Naive thymus-derived CD4-positive, alpha-beta T cell (primary cell): ENCODE measurements around the gene MPHOSPH9. TPM values are rescaled to one million over a fixed set of nuclear protein-coding genes. Genes with fewer than 3 reads are reported as not detected.

Experiments
- ATAC-seq: fragments of 150-1000 bp; cut with Tn5 transposase; 2 replicates; pipeline ENCODE4 v1.10.0; 2021; ENCODE audit warnings: mild to moderate bottlenecking, moderate library complexity
- CTCF ChIA-PET: fragments of 350-600 bp; sonication (Branson Sonifier 250); formaldehyde crosslinking; loops from one replicate; lab custom pipeline; 2021; ENCODE audit warnings: antibody characterized with exemption; lab: Charles Lee
- POLR2A ChIA-PET: fragments of 350-600 bp; sonication (Branson Sonifier 250); formaldehyde crosslinking; loops from one replicate; lab custom pipeline; 2021; ENCODE audit warnings: antibody characterized with exemption, inconsistent platforms; lab: Charles Lee
- DNase-seq, 9 donors: peaks; one replicate each; pipeline versions ENCODE4 v3.0.0 to v3.0.0-alpha.2; 2020 to 2022; ENCODE audit warnings: mixed read lengths in 1 of 9
- H3K27ac ChIP-seq: one replicate; pipeline ENCODE4 v1.7.0; 2013; ENCODE audit warnings: mild to moderate bottlenecking, low read depth, low read length, moderate library complexity
- H3K27me3 ChIP-seq, 2 donors: one replicate each; pipeline ENCODE4 v1.7.0; 2013; ENCODE audit warnings: low read length in 2 of 2, mild to moderate bottlenecking in 2 of 2, moderate library complexity in 2 of 2; ENCODE audit not compliant: control insufficient read depth in 2 of 2, insufficient read depth in 2 of 2
- H3K36me3 ChIP-seq, 3 experiments: 1 replicate in 2 of 3; 2 replicates in 1 of 3; pipeline ENCODE4 v1.7.0; 2013; ENCODE audit warnings: low read length in 3 of 3, mild to moderate bottlenecking in 3 of 3, moderate library complexity in 1 of 3; ENCODE audit not compliant: insufficient read depth in 3 of 3, control insufficient read depth in 2 of 3
- H3K4me1 ChIP-seq, 2 donors: one replicate each; pipeline ENCODE4 v1.7.0; 2013; ENCODE audit warnings: low read length in 2 of 2, mild to moderate bottlenecking in 2 of 2, moderate library complexity in 1 of 2; ENCODE audit not compliant: control insufficient read depth in 2 of 2, insufficient read depth in 2 of 2
- H3K4me3 ChIP-seq: 2 replicates; pipeline ENCODE4 v1.7.0; 2013; ENCODE audit warnings: mild to moderate bottlenecking, low read length
- H3K9me3 ChIP-seq, 3 experiments: 1 replicate in 2 of 3; 2 replicates in 1 of 3; pipeline ENCODE4 v1.7.0; 2013; ENCODE audit warnings: low read length in 3 of 3; ENCODE audit not compliant: control insufficient read depth in 2 of 3
- H3K27ac Mint-ChIP-seq, 9 donors: one replicate each; pipeline ENCODE4 v1.8.0; 2020 to 2022; ENCODE audit warnings: mixed read lengths in 9 of 9, mild to moderate bottlenecking in 8 of 9, moderate library complexity in 5 of 9, inconsistent platforms in 2 of 9
- H3K27me3 Mint-ChIP-seq, 5 donors: one replicate each; pipeline ENCODE4 v1.8.0; 2021 to 2022; ENCODE audit warnings: mixed read lengths in 5 of 5, mild to moderate bottlenecking in 1 of 5
- H3K36me3 Mint-ChIP-seq, 5 donors: one replicate each; pipeline ENCODE4 v1.8.0; 2020 to 2022; ENCODE audit warnings: mixed read lengths in 5 of 5, mild to moderate bottlenecking in 3 of 5, inconsistent platforms in 1 of 5
- H3K4me1 Mint-ChIP-seq, 7 donors: one replicate each; pipeline ENCODE4 v1.8.0; 2020 to 2022; ENCODE audit warnings: mixed read lengths in 7 of 7, mild to moderate bottlenecking in 3 of 7, inconsistent platforms in 1 of 7
- H3K4me3 Mint-ChIP-seq, 10 donors: one replicate each; pipeline ENCODE4 v1.8.0; 2020 to 2022; ENCODE audit warnings: mild to moderate bottlenecking in 10 of 10, mixed read lengths in 10 of 10, moderate library complexity in 6 of 10, inconsistent platforms in 2 of 10
- H3K9me3 Mint-ChIP-seq, 11 donors: one replicate each; pipeline ENCODE4 v1.8.0; 2020 to 2022; ENCODE audit warnings: mixed read lengths in 11 of 11, mild to moderate bottlenecking in 4 of 11, inconsistent platforms in 1 of 11, moderate library complexity in 1 of 11
- intact Hi-C, 2 donors: fragments of 100-400 bp; cut with micrococcal nuclease; formaldehyde crosslinking; loops; one replicate each; pipeline ENCODE4 v1.15.1; 2023
- polyA plus RNA-seq, 2 donors: library from polyadenylated mRNA; unstranded; fragments of 300-500 nt; fragmentation: Illumina TruSeq; gene quantifications; one replicate each; pipeline ENCODE4 v1.2.3, GENCODE V29; 2021
- total RNA-seq, 6 experiments: library from RNA in 5 of 6; stranded (reverse) in 5 of 6; gene quantifications; 1 replicate in 5 of 6; 2 replicates in 1 of 6; pipeline ENCODE4 v1.2.3 and lab custom pipeline; 2021 to 2026

MPHOSPH9 gene
- total and polyA plus RNA-seq, 7 experiments from 2014 or later, result 34.0 to 102 (median 77.1) TPM

- peak overlapping the region in 1 of 10 donors; percentile 10 for H3K4me3 Mint-ChIP-seq
- Histone ChIP-seq H3K27ac (no peak overlapping the region), H3K9me3 (no peaks in the 10 kb centered on the region), H3K4me3 (no peak overlapping the region), H3K4me1 (peaks cover 0 to 29% of the 10 kb centered on the region in 2 donors), H3K36me3 (peaks cover 0 to 6% (median 0%) of the 10 kb centered on the region in 3 experiments), H3K27me3 (no peaks in the 10 kb centered on the region)
- peak overlapping the region in 8 of 9 donors; percentile 6 to 96 (median 66) for H3K27ac Mint-ChIP-seq
- ChIA-PET POLR2A (interaction anchor here (0.9 to 8.6 kb wide), 7 partner anchors 14 to 91 kb away, joined by 3 to 97 read pairs (median 5); no protein-coding TSS in a partner anchor), CTCF (interaction anchor here (1.0 to 1.2 kb wide), 2 partner anchors 9 to 13 kb away, joined by 3 to 6 read pairs; no protein-coding TSS in a partner anchor)
- DNase-seq, result no peak
- peaks cover 31 to 68% (median 56%) of the 10 kb centered on the region in 7 donors for H3K4me1 Mint-ChIP-seq
- ATAC-seq, result no peak
- peaks cover 0 to 18% (median 11%) of the 10 kb centered on the region in 5 donors for H3K36me3 Mint-ChIP-seq
- H3K9me3 Mint-ChIP-seq, result peaks cover 0 to 1% (median 0%) of the 10 kb centered on the region in 11 donors
- intact Hi-C loops, result no loop called here
- no peaks in the 10 kb centered on the region for H3K27me3 Mint-ChIP-seq
These were observed 97.3 kb downstream of the MPHOSPH9 start for GRCh38 chr12:123135688-123136087.

- peaks cover 0 to 6% (median 0%) of the 10 kb centered on the region in 3 experiments for H3K36me3 ChIP-seq
- H3K27ac Mint-ChIP-seq, result peak overlapping the region in 7 of 9 donors; percentile 19 to 96 (median 70)
- DNase-seq (no peak), ATAC-seq (no peak)
- peak overlapping the region; percentile 27 for H3K27ac ChIP-seq
- H3K27me3 Mint-ChIP-seq, result no peaks in the 10 kb centered on the region
- peaks cover 0 to 1% (median 0%) of the 10 kb centered on the region in 11 donors for H3K9me3 Mint-ChIP-seq
- intact Hi-C loops, result no loop called here
- peaks cover 0 to 24% of the 10 kb centered on the region in 2 donors for H3K4me1 ChIP-seq
- ChIA-PET CTCF (interaction anchor here (0.7 to 1.2 kb wide), 4 partner anchors 8 to 17 kb away, joined by 3 to 6 read pairs (median 3); no protein-coding TSS in a partner anchor), POLR2A (interaction anchor here (0.6 to 8.6 kb wide), 9 partner anchors 14 to 240 kb away, joined by 3 to 97 read pairs (median 4); partner anchors contain the start of gene MTRFR)
- H3K4me3 ChIP-seq, result no peak overlapping the region
- H3K4me3 Mint-ChIP-seq, result no peak overlapping the region
- H3K36me3 Mint-ChIP-seq, result peaks cover 0 to 18% (median 11%) of the 10 kb centered on the region in 5 donors
- no peaks in the 10 kb centered on the region for H3K27me3 ChIP-seq
- peaks cover 27 to 67% (median 54%) of the 10 kb centered on the region in 7 donors for H3K4me1 Mint-ChIP-seq
- H3K9me3 ChIP-seq, result no peaks in the 10 kb centered on the region
These were observed 98.1 kb downstream of the MPHOSPH9 start for GRCh38 chr12:123134826-123135225.

GRCh38 chr12:123134271-123134671, 98.7 kb downstream of the MPHOSPH9 start:
- intact Hi-C loops, result no loop called here
- Mint-ChIP-seq H3K36me3 (peaks cover 0 to 15% (median 8%) of the 10 kb centered on the region in 5 donors), H3K4me3 (no peak overlapping the region), H3K4me1 (peaks cover 24 to 66% (median 53%) of the 10 kb centered on the region in 7 donors), H3K27ac (peak overlapping the region in 6 of 9 donors; percentile 19 to 98 (median 86)), H3K9me3 (no peaks in the 10 kb centered on the region), H3K27me3 (no peaks in the 10 kb centered on the region)
- Histone ChIP-seq H3K4me3 (no peak overlapping the region), H3K27me3 (no peaks in the 10 kb centered on the region), H3K9me3 (no peaks in the 10 kb centered on the region), H3K27ac (peak overlapping the region; percentile 27), H3K4me1 (peaks cover 0 to 27% of the 10 kb centered on the region in 2 donors), H3K36me3 (peaks cover 0 to 6% (median 0%) of the 10 kb centered on the region in 3 experiments)
- DNase-seq, result no peak
- no peak for ATAC-seq
- POLR2A ChIA-PET, result interaction anchor here (0.7 to 8.6 kb wide), 4 partner anchors 13 to 239 kb away, joined by 3 to 97 read pairs (median 5); no protein-coding TSS in a partner anchor
- CTCF ChIA-PET, result interaction anchor here (0.7 to 1.2 kb wide), 3 partner anchors 11 to 18 kb away, joined by 3 to 6 read pairs (median 3); no protein-coding TSS in a partner anchor

DNA sequence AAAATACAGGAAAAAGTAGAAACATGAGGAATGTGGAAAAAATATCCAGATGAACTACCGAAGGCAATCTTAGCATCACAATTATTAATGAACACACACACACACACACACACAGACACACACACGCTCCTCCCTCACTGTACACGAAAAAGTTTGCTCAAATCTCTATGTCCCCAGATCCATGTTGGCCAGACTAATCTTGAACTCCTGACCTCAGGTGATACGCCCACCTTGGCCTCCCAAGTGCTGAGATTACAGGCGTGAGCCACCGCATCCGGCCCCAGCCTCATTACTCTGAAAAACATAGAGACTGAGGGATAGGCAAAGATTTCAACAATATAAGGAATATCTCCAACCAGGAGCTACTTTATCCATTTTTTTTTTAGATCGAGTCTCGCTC, 99.2 kb downstream of the MPHOSPH9 start:
- Histone ChIP-seq H3K27me3 (no peaks in the 10 kb centered on the region), H3K4me3 (no peak overlapping the region), H3K36me3 (peaks cover 0 to 6% (median 0%) of the 10 kb centered on the region in 3 experiments), H3K4me1 (peaks cover 0 to 27% of the 10 kb centered on the region in 2 donors), H3K27ac (no peak overlapping the region), H3K9me3 (no peaks in the 10 kb centered on the region)
- ATAC-seq (no peak), DNase-seq (no peak)
- no peaks in the 10 kb centered on the region for H3K27me3 Mint-ChIP-seq
- CTCF ChIA-PET, result interaction anchor here (0.9 to 1.0 kb wide), 2 partner anchors 9 to 13 kb away, joined by 3 read pairs; no protein-coding TSS in a partner anchor
- intact Hi-C loops, result loop anchor here in 1 of 2 donors (2.0 kb wide), 1 partner anchor 17 kb away; the partner anchor contains the start of gene PITPNM2
- H3K9me3 Mint-ChIP-seq, result no peaks in the 10 kb centered on the region
- peaks cover 24 to 66% (median 53%) of the 10 kb centered on the region in 7 donors for H3K4me1 Mint-ChIP-seq
- H3K4me3 Mint-ChIP-seq, result peak overlapping the region in 4 of 10 donors; percentile 7 to 67 (median 14)
- POLR2A ChIA-PET, result interaction anchor here (1.9 to 8.6 kb wide), 2 partner anchors 13 to 17 kb away, joined by 6 to 97 read pairs; no protein-coding TSS in a partner anchor
- peaks cover 0 to 15% (median 8%) of the 10 kb centered on the region in 5 donors for H3K36me3 Mint-ChIP-seq
- peak overlapping the region; percentile 21 to 98 (median 83) for H3K27ac Mint-ChIP-seq

DNA sequence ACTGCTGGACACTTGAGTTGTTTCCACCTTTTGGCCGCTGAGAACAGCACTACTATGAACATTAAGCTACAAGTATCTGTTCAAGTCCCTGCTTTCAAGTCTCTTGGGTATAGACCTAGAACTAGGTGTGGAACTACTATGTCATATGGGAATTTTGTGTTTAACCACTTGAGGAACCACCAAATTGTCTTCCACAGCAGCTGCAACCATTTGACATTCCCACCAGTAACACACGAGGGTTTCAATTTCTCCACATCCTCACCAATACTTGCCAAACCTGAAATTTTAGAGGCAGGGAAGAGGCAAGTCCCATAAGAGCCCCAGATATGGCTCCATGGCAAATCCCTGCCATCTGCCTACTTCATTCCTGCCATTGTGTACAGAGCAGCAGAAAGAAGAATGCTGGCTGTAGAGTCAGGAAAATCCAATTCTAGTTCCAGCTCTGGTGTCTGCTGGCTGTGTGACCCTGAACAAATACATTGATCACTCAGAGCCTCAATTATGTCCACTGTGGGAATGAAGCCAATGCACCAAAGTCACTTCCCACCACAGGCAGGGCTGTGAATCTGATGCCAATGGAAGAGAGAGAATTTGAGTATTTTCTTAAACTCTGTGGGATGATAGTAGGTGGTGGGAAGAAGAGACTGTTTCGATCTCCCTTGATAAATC, 99.9 kb downstream of the MPHOSPH9 start:
- no peaks in the 10 kb centered on the region for H3K9me3 Mint-ChIP-seq
- H3K36me3 Mint-ChIP-seq, result peaks cover 0 to 15% (median 8%) of the 10 kb centered on the region in 5 donors
- Histone ChIP-seq H3K27me3 (no peaks in the 10 kb centered on the region), H3K4me3 (no peak overlapping the region), H3K36me3 (peaks cover 0 to 6% (median 0%) of the 10 kb centered on the region in 3 experiments), H3K27ac (peak overlapping the region; percentile 84), H3K9me3 (no peaks in the 10 kb centered on the region), H3K4me1 (peaks cover 0 to 27% of the 10 kb centered on the region in 2 donors)
- H3K4me3 Mint-ChIP-seq, result peak overlapping the region in 4 of 10 donors; percentile 23 to 81 (median 77)
- intact Hi-C loops, result loop anchor here (1.0 to 2.0 kb wide), 6 partner anchors 13 to 57 kb away; partner anchors contain the start of gene PITPNM2 (in 1 of the 2)
- H3K27me3 Mint-ChIP-seq, result no peaks in the 10 kb centered on the region
- ChIA-PET CTCF (interaction anchor here (0.9 kb wide), 1 partner anchor 8 kb away, joined by 3 read pairs; no protein-coding TSS in a partner anchor), POLR2A (interaction anchor here (1.3 to 8.6 kb wide), 6 partner anchors 12 to 57 kb away, joined by 3 to 97 read pairs (median 6); no protein-coding TSS in a partner anchor)
- DNase-seq (no peak), ATAC-seq (no peak)
- H3K4me1 Mint-ChIP-seq, result peaks cover 24 to 61% (median 53%) of the 10 kb centered on the region in 7 donors
- H3K27ac Mint-ChIP-seq, result peak overlapping the region in 8 of 9 donors; percentile 92 to 98 (median 96)
